Measurements from ENCODE around the gene SLIT3.

SLIT3 gene

DNA sequence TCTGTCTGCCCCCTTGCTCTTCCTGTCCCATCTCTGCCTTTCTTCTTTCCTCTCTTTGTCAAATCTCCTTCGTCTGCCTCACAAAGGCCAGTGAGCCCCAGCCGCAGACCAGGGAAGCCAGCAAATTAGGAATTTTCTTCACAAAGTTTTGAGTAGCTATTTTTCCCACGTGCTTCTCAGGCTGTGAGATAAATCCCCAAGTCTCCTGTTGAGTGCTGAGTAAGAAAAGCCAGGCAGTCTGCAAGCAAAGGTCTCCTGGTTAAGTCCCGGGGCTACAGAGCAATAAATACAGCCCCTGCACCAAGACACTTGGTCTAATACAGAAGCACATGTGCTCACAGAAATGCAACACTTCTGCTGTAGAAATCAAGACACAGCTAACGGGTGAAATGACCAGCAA, 284.9 kb downstream of the SLIT3 start:
- DNase-seq = no peak

DNA sequence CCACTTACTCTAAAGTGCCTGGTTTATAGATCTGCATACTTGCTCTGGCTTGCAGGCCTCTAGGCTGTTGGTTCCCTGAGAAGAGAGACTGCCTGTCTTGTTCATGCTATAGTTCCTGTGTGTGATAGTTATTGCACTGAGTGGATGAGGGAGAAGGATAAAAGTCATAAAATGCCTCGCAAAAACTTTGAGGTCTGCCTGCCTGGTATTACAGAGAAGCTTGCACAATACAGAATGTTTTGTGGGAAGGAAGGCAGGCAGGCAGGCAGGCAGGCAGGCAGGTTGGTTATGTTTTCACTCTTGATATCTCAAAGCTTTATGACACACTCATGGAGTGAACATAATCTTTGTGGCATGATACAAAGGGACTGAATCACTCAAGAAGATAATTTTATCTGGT, 287.1 kb downstream of the SLIT3 start:
- no peak for DNase-seq

DNA sequence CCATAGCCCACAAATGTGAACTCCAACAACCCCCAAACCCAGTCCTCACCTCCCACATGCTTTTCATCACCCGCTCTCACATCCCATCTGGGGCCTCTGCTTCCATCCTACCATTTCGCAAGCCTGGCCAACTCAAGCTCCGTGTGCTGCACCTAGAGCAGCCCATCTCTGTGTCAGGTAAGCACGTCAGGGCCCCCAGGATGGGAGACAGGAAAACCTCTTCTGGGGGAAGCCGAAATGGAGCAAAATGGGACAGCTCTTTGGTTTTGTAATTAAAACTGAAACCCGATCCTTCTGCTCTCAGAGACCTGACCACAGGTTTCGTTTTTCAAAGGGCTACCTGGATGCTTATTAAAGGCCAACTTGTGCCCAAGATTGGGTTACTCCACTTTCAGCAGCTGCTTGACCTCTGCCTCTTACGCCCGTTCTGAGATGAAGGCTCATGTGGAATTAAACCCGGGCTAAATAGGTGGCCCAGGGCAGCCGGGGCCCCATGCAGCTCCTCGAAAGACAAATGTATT, 287.7 kb downstream of the SLIT3 start:
- DNase-seq = no peak

DNA sequence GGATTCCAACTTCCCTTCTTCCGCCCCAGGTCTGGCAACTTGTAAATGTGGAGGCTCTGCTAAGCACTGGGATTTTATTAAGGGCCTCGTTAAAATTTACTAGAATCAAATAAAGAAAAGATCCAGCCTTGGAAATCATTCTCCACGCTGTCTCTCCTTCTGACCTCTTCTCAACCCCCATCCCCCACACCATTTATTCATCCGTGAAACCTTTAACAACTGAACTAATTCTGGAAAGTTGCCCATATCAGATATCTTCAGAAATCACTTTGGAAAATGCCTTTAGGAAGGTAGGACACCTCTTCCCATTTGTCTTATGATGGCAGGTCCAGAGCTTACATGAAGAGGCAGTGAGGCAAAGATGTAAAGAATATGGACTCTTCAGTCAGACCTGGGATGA, 288.5 kb downstream of the SLIT3 start:
- DNase-seq = no peak

DNA sequence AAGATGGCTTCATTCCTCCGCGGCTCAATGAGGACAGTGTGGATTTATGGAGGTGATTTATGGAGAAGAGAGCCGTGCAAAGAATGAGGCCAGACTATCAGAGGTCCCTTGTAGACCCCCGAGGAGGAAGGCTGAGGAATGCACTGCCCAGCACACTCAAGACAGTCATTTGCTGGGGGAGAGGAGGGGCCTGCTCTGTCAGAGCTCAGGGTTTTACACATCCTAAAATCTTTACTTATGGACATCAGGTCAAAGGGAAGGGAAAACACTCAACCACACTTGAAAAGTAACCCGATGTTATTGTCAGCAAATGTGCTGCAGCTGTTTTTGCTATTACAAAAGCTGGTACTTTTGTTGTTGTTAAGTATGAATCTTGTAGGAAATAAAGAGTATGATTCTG, 289.5 kb downstream of the SLIT3 start:
- no peak for DNase-seq

DNA sequence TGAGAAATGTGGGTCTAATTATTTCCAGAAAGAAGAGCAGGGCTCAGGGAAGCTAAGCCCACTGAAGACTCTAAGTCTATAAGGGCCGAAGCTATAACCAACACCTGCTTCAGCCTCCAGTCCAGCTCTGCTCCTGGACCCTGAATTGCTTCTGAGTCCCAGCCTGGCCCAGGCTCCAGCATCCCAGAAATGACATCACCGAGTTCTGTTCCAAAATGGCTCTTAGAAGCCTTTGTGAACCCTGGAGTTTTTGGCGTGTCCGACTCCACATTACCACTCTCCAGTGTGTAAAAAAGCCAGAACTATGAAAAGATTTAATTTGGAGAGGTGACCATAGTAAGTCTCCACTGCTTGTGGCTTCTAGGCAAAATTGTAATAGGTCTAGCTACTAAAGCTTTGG, 289.9 kb downstream of the SLIT3 start:
- DNase-seq = no peak

DNA sequence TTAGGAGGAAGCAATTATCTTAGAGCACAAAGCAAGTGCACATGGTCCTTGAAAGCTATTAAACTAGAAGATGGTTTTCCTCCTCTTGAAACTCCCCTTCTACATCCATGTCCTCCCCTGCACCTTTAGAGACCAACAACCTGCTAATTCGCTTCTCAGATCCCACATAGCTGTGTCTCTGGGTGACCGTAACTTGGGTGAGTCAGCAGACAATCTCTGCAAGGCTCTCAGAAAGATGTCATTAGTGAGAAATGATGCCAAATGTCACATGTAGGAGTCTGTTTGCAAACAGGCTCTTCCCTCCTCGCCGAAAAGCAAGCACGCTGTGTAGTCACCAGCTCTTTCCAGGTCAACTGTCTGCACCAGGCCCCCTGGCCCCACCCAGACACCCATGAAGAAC, 291.8 kb downstream of the SLIT3 start:
- no peak for DNase-seq

DNA sequence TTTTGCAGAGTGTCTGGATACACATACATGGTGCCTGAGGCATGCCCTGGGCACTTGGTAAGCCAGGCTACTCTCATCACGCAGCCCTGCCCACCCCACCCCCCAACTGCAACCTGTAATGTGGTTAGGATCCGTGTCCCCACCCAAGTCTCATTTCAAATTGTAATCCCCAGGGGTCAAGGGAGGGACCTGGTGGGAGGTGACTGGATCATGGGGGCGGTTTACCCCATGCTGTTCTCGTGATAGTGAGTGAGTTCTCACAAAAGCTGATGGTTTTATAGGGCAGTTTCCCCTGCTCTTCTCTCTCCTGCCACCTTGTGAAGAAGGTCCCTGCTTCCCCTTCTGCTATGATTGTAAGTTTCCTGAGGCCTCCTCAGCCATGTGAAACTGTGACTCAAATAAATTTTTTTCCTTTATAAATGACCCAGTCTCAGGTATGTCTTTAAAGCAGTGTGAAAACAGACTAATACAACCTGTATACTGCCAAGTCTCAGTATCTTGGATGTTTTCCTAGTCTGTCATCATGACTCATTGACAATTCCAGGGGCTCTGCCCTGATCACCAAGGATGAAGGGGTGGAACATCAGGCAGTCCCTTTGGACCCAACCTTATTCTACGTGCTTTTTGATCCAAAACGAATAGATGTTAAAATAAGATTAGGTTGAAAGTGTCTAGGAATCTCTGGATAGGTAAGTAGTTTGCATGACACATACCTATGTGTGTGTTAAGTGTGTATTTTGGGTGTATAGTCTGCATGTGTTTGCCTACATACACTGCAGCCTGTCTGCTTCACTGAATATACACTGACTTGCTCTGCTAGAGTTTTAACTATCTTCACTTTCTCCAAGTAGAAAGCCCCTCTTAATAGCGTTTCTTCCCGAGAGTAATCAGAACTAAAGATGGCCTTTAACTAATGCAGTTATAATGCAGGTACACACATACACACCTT, 293.8 kb downstream of the SLIT3 start:
- DNase-seq = no peak

DNA sequence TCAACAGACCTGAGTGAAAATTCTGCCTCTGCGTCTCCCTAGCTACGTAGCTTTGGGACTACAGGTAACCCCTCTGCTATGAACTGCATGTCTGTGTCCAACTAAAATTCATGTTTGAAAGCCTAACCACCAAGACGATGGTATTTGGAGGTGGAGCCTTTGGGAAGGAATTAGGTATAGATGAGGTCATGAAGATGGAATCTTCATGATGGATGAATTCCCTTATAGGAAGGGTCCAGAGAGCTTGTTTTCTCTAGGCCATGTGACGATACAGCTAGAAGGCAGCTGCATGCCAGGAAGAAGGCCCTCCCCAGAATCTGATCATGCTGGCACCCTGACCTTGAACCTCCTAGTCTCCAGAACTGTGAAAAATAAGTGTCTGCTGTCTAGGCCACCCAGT, 296.4 kb downstream of the SLIT3 start:
- DNase-seq = no peak

DNA sequence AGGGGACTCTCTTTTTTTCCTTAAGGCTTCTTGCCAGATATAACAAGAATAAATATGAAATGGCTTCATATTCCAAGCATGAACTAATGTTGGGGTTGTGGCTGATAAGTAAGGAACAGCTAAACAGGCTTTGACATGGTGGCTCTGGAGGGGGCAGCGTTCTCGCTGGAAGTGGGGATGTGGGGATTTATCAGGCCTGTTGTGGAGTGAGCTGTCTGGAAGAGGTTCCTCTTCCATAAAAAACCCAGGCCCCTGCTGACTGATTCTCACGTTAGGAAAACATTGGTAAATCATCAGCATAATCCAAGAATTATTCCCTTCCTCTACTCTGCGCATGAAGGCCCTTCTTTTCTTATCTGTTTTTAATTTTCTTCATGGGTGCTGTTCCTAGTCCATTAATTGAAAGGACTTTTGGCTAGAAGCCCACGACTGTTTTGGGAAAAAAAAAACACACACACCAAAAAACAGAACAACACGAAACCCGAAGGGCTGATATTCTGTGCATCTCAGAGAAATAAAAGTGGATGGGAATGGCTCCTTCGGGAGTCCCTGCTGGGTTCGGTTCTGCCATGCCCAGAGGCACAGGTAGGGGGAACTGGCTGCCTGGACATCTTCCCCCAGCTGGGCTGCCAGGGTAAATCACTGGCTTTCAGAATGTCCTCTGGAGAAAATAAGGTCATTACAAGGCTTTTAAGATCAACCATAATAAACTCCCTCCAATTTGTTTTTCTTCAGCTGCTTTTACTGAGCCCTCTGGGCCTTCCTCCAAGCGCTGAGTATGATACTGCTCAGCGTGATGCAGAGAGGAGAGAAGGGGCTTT, 297.0 kb downstream of the SLIT3 start:
- DNase-seq = no peak

DNA sequence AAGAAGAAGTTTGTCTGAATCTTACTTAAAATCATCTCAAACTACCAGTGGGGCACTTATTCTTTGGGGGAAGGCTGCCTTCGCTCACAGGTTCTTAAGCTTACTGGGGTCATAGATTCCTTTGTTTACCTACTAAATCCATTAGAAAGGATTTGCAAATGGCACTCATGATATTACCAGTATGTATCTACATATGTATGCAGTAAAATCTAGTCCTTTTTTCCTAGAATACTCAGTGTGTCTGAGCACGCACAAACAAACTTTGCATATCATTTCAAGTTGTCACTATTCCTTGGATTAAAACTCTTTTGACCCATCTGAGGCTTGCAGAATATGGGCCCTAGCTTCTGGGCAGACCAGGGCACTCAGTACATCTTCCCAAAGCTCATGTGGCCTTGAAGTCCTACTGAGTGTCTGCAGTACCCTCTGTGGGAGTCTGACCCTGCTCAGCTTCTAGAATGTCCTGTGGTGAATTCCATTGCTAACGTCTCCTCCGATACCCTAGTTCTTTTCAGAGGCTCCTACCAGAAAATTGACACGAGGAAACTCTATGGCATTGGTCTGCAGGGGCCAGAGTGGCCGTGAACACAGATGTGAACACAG, 297.9 kb downstream of the SLIT3 start:
- DNase-seq = no peak

DNA sequence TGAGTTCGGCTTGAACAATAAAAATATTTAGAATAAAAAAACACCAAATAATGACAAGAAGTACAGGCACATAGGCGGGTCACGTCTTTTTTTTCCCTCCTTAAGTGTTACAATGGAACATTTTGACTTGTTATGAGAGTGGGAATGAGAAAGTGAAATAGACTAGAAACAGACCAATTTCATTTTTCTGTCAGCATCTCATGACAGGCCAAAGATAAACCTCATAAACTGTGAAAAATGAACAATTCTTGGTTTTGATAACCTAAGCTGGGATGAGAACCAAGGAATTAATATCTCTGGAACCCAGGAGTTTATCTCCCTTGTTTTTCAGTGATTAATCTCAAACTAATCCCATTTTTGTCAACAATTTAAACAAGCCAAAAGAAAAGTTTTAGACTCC, 299.5 kb downstream of the SLIT3 start:
- no peak for DNase-seq

DNA sequence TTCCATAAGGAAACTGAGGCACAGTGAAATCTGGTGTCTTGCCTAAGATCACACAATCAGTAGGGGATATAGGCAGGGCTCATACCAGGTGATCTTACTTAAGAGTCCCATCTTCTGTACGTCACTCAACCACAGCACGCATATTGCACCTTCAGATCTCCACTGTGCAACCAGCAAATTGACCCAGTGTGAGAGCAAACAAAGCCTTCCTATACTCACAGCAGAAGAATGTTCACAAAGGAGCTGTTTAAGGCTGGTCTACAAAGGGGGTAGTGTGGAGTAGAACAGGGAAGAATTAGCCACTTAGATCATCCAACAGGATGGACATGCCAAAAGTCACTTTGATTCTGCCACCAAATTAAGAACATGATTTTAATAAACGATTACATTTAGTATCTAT, 305.9 kb downstream of the SLIT3 start:
- DNase-seq = no peak

DNA sequence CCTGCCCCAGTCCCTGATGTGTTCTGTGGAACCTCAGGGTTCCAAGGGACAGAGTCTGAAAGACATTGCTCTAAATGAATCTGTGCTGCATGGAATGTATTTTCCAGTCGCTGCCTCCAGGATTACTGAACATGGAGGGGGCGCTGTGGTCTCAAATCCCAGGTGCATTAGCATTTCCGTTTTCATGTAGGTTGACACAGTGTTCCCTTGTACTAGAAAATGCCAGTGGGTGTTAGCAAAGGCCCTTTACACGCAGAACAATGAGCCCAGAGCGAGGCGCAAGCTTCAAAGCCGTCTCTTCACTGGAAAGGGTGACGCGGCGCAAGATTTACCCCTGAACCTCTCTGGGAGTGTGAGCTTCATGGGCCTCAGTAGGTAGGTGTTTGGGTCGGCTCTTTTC, 308.3 kb downstream of the SLIT3 start:
- no peak for DNase-seq

DNA sequence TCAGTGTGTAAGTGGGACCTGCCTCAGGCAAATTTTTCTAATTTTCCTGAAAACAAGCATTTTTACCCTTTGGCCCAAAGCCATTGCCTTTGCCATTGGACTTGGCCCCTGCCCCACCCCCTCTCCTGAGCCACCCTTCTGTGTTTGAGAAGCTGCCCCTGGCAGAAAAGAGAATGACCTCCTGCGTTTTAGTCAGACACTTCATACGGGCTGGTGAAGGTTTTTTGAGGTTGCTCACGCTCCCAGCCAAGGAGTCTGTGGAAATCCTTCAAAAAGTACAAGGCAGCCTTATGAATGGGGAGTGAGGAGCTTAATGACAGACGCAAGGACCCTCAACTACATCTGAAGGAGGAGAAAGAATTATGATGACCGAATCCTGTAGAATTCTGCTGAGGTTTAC, 308.9 kb downstream of the SLIT3 start:
- no peak for DNase-seq

DNA sequence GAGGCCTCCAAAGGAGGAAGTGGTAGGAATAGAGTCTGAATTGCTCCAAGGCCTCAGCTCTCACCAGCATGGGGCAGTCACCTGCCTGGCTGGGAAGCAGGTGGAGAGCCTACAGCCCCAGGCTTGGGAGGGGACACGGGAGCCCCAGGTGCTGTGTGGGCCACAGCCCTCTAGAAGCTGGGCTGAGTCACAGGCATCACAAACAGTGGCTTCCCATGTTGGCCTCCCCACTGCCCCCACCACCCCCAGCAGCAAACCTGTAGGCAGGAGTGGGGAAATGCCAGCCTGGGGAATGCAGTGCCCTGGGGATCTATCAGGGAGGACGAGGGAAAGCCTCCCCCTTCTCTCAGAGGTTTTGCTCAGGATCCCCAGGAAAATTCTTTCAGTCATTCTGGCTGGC, 309.6 kb downstream of the SLIT3 start:
- DNase-seq = no peak

DNA sequence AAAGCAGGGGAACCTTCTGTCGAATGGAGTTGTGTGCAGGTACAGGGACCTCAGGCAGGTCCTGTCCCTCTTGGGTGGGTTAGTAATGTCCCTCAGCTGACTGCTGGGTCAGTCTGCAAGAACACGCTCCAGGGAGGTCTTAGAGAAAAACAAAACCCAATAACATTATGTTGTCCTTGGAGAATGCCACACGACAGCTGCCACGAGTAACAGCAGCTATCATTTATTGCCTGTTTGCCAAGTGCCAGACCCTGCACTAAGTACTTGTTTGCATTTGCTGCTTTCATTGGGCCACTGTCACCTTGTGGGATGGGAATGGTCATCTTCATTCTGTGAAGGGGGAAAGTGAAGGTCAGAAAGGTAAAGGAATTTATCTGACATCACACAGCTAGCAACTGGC, 310.3 kb downstream of the SLIT3 start:
- no peak for DNase-seq

DNA sequence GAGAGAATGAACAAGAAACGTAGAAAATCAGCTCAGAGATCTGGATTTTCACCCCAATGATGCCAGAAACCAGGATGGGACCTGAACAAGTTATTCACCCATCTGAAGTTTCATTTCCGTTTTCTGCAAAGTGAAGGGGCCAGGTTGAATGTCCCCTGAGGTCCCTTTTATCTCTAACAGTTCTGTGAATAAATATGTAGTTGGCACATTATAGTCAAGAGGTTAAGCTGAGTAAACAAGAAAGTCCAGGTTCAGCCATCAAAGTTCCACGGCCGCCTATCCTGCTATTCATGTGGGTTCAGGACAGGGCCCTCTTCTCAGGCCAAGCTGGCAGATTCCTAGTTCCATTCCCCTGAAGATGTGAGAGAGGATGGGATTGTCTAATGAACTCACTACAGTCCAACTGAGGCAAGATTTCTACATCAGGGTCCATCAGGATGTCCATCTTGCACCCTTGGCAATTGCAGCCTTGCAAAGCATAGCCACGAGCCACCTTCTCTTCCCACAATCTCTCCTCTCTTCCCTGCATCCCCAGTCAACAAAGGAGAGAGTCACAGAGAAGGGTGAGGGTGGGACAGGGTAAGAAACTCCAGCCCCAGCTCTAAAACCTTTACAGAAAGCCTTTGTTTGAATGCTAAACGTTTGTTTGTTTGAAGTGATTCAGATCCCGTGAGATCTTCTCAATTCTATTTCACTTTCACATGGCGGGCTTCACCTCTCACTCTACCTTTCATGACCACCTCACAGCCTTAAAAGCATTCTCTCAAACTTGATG, 311.0 kb downstream of the SLIT3 start:
- DNase-seq = no peak

DNA sequence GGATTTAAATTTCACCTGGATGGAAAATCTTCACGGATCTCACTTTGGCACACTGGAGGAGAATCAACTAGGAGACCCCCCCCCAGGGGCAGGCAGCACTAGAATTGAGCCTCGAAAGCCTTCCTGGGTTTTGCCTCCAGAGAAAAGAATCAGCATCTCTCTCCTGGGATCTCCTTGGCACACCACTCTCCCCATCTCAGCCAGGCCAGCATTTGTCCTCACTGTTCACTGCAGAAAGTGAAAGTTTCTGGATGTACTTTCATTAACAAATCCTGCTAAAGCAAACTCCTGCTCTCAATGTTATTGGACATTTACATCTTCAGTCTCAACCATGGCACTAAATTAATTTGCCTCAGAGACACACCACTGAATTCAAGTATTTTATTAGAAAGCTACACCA, 312.2 kb downstream of the SLIT3 start:
- no peak for DNase-seq

DNA sequence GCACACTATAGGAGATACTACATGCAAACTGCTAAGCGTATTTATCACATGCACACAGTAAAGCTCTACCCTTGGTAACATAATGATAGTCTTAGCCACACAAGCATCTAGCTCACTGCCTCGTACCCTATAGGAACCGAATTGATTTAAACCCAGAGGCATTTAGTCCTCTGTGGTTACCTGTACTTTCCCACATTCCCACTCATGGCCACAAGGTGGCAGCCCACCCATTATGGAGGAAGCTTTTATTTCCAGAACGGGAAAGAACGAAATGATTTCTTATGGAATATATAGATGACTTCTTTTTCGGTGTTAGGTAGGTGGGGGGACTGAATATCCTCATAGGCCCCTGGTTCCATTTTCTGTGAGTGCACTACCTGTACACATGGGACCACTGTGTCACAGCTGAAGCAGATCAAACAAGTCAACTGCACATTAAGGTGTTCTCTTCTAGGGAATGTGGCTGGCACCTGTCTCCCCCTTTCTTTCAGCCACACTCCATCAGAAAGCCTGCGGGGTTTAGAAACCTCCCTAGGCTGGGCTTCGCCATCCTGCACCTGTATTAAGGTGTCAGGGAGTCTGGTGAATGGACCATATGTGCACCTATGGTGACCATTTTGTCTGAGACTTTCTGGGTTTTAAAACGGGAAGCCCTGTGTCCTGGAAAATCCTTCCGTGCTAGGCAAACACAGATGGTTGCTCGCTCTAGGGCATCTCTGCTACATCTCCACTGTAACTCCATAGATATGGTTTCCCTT, 313.2 kb downstream of the SLIT3 start:
- DNase-seq = peak; percentile 23

DNA sequence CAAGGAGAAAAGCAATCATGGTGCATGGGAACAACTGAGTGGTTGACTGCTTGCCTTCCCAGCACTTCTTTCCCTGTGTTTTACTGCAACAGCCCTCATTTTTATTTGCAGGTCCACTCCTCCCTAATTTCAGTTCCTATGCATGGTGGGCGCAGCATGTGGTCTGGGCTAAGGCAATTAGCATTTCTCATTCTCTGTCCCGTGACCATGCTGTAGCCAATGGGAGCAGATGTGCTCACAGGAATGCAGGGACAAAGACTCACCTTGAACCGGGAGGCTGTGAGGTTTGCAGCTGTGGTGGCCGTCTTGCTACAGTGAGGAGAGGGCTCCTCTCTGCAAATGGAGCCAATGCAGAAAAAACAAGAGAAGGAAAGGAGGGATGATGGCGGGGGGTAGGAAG, 315.5 kb downstream of the SLIT3 start:
- no peak for DNase-seq

DNA sequence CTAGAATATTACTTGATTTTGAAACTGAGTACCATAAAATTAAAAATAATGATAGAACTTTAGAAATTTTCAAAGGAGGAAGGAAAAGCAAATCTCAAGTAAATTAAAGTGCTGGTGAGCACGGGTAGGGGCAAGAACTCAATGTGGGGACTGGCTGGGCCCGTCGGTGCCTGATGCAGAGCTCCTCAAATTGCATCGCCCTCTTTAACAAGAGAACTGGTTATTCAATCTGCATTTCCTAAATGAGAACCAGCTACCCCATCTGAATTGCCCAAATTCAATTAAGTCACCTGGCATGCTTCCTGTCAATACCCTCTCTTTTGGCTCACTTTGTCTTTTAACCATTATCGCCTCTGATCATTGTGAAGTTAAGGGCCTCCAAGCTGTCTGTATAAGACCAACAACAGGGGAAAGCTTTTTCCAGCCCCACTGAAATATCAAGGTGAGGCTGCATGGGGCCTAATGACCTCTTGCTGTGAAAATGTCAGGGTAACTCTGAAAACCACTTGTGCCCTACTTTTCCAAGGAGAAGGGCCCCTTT, 316.7 kb downstream of the SLIT3 start:
- DNase-seq = no peak

Measured in stimulated activated naive CD4-positive, alpha-beta T cell treated with Interleukin-2 at 50 U/mL for 16 hours (primary cell).